Loucy (cell line): Measurements from ENCODE around the gene C9orf78.

Experiments used
- CTCF ChIP-seq: fragments of 200-600 bp; sonication (generic); conservative IDR thresholded peaks from 2 replicates; pipeline ENCODE4 v1.5.1; 2014; ENCODE audit warnings: mild to moderate bottlenecking, antibody characterized with exemption, low read length
- EZH2phosphoT487 ChIP-seq: fragments of 200-600 bp; IDR thresholded peaks from 2 replicates; pipeline ENCODE4 v1.6.1; 2018; ENCODE audit warnings: antibody characterized with exemption, mild to moderate bottlenecking, moderate library complexity, borderline replicate concordance

GRCh38 chr9:129812385-129812784 is 22.7 kb downstream of the C9orf78 start:
- no peak for TF ChIP-seq EZH2phosphoT487
- TF ChIP-seq CTCF, result no peak
